IMR-90 (cell line): ENCODE results near the gene MROH2A. TPM values are rescaled to one million over a fixed set of nuclear protein-coding genes. Genes with fewer than 3 reads are reported as not detected.

Experiments used
- ATAC-seq: fragments of 200-7000 bp; cut with Tn5 transposase; 2 replicates; pipeline ENCODE4 v1.9.1; 2020; ENCODE audit warnings: low read depth, mild to moderate bottlenecking, moderate library complexity
- BruUV-seq: library from RNA; stranded (reverse); fragments of 400-500 nt; replicated peaks from 2 replicates; lab custom pipeline; 2021; lab: Mats Ljungman, UMichigan
- CTCF ChIA-PET: fragments of 300-600 bp; formaldehyde crosslinking; extraction: SDS; loops from one replicate; lab custom pipeline; 2021; ENCODE audit warnings: antibody characterized with exemption; lab: Yijun Ruan, JAX
- POLR2A ChIA-PET: fragments of 300-600 bp; sonication (Branson Sonifier 250); formaldehyde crosslinking; loops from one replicate; lab custom pipeline; 2022; ENCODE audit warnings: antibody characterized with exemption; ENCODE audit not compliant: unreplicated experiment; lab: Charles Lee
- DNase-seq: peaks from one replicate; pipeline ENCODE4 v3.0.0; 2013
- H2AFZ ChIP-seq: replicated peaks from 2 replicates; pipeline ENCODE3; 2013; ENCODE audit warnings: low read length, mild to moderate bottlenecking; ENCODE audit not compliant: poor library complexity
- H2AK5ac ChIP-seq: 2 replicates; pipeline ENCODE4 v1.6.1; 2013; ENCODE audit warnings: low read depth, low read length, inconsistent platforms
- H2AK9ac ChIP-seq: replicated peaks from 2 replicates; pipeline ENCODE3; 2013; ENCODE audit warnings: mild to moderate bottlenecking, low read depth, low read length, moderate library complexity; ENCODE audit not compliant: poor library complexity
- H2BK120ac ChIP-seq: 2 replicates; pipeline ENCODE4 v1.6.1; 2013; ENCODE audit warnings: low read depth, low read length, inconsistent platforms
- H2BK15ac ChIP-seq: 3 replicates; pipeline ENCODE4 v1.6.1; 2013; ENCODE audit warnings: low read depth, low read length, inconsistent platforms
- H2BK20ac ChIP-seq: 2 replicates; pipeline ENCODE4 v1.6.1; 2013; ENCODE audit warnings: low read depth, mild to moderate bottlenecking, inconsistent platforms, low read length, moderate library complexity
- H2BK5ac ChIP-seq: 2 replicates; pipeline ENCODE4 v1.6.1; 2013; ENCODE audit warnings: mild to moderate bottlenecking, low read depth, low read length, inconsistent platforms; ENCODE audit not compliant: poor library complexity, severe bottlenecking
- H3K14ac ChIP-seq: replicated peaks from 2 replicates; pipeline ENCODE4 v1.6.1; 2013; ENCODE audit warnings: low read depth, low read length, inconsistent platforms
- H3K18ac ChIP-seq: 2 replicates; pipeline ENCODE4 v1.6.1; 2013; ENCODE audit warnings: low read depth, low read length, control low read depth
- H3K23ac ChIP-seq: 2 replicates; pipeline ENCODE4 v1.6.1; 2013; ENCODE audit warnings: low read depth, low read length, inconsistent platforms
- H3K27ac ChIP-seq: 2 replicates; pipeline ENCODE4 v1.5.1; 2013; ENCODE audit warnings: mild to moderate bottlenecking, control low read depth, low read length; ENCODE audit not compliant: insufficient read depth
- H3K27me3 ChIP-seq: 2 replicates; pipeline ENCODE4 v1.6.1; 2013; ENCODE audit warnings: low read length; ENCODE audit not compliant: control insufficient read depth, insufficient read depth
- H3K36me3 ChIP-seq: 2 replicates; pipeline ENCODE4 v1.6.1; 2013; ENCODE audit warnings: low read length, mixed read lengths; ENCODE audit not compliant: control insufficient read depth, insufficient read depth
- H3K4ac ChIP-seq: 2 replicates; pipeline ENCODE4 v1.6.1; 2013; ENCODE audit warnings: low read depth, low read length, inconsistent platforms
- H3K4me1 ChIP-seq: 2 replicates; pipeline ENCODE4 v1.6.1; 2013; ENCODE audit warnings: low read length, mixed read lengths; ENCODE audit not compliant: control insufficient read depth, insufficient read depth
- H3K4me2 ChIP-seq: 2 replicates; pipeline ENCODE4 v1.6.1; 2013; ENCODE audit warnings: low read depth, mild to moderate bottlenecking, control low read depth, low read length, moderate library complexity
- H3K4me3 ChIP-seq: 2 replicates; pipeline ENCODE4 v1.5.1; 2013; ENCODE audit warnings: low read depth, mild to moderate bottlenecking, control low read depth, low read length, moderate library complexity; ENCODE audit not compliant: insufficient read depth
- H3K56ac ChIP-seq: 2 replicates; pipeline ENCODE4 v1.6.1; 2013; ENCODE audit warnings: low read length, inconsistent platforms; ENCODE audit not compliant: insufficient read depth; ENCODE audit errors: extremely low read depth
- H3K79me1 ChIP-seq, 2 experiments: 2 replicates each; pipeline ENCODE4 v1.6.1; 2013; ENCODE audit warnings: low read length in 2 of 2, inconsistent platforms in 1 of 2, low read depth in 1 of 2
- H3K9ac ChIP-seq: 2 replicates; pipeline ENCODE4 v1.6.1; 2013; ENCODE audit warnings: low read depth, low read length, control low read depth
- H3K9me1 ChIP-seq: 2 replicates; pipeline ENCODE4 v1.6.1; 2013; ENCODE audit warnings: low read length, inconsistent platforms; ENCODE audit not compliant: insufficient read depth
- H3K9me3 ChIP-seq: 2 replicates; pipeline ENCODE4 v1.6.1; 2013; ENCODE audit warnings: low read length; ENCODE audit not compliant: control insufficient read depth, insufficient read depth
- H4K20me1 ChIP-seq: 2 replicates; pipeline ENCODE4 v1.6.1; 2013; ENCODE audit warnings: low read length, inconsistent platforms; ENCODE audit not compliant: insufficient read depth
- H4K5ac ChIP-seq: 2 replicates; pipeline ENCODE4 v1.6.1; 2013; ENCODE audit warnings: mild to moderate bottlenecking, low read depth, low read length, control low read depth
- H4K8ac ChIP-seq, 2 experiments: 2 replicates each; pipeline ENCODE4 v1.6.1; 2013; ENCODE audit warnings: low read depth in 2 of 2, low read length in 2 of 2, control low read depth in 1 of 2, inconsistent platforms in 1 of 2
- H4K91ac ChIP-seq: 2 replicates; pipeline ENCODE4 v1.6.1; 2013; ENCODE audit warnings: low read depth, low read length, inconsistent platforms; ENCODE audit not compliant: insufficient read depth
- BHLHE40 ChIP-seq: fragments of 150-350 bp; IDR thresholded peaks from 2 replicates; pipeline ENCODE4 v1.6.1; 2016; ENCODE audit warnings: mild to moderate bottlenecking, low read depth, low read length
- CEBPB ChIP-seq: IDR thresholded peaks from 2 replicates; pipeline ENCODE4 v1.6.1; 2012; ENCODE audit warnings: low read depth, low read length, improper control_type of control experiment
- CHD1 ChIP-seq: IDR thresholded peaks from 2 replicates; pipeline ENCODE4 v1.6.1; 2012; ENCODE audit warnings: low read depth, low read length, improper control_type of control experiment
- CTCF ChIP-seq: conservative IDR thresholded peaks from 2 replicates; pipeline ENCODE4 v1.5.1; 2012; ENCODE audit warnings: mild to moderate bottlenecking, low read depth, low read length, improper control_type of control experiment
- ELK1 ChIP-seq: fragments of 150-350 bp; IDR thresholded peaks from 2 replicates; pipeline ENCODE4 v1.6.1; 2016; ENCODE audit warnings: low read depth, mild to moderate bottlenecking, low read length, moderate library complexity, borderline replicate concordance
- MAFK ChIP-seq: IDR thresholded peaks from 2 replicates; pipeline ENCODE4 v1.6.1; 2012; ENCODE audit warnings: low read depth, low read length, improper control_type of control experiment
- MAZ ChIP-seq: IDR thresholded peaks from 2 replicates; pipeline ENCODE4 v1.6.1; 2012; ENCODE audit warnings: low read depth, mild to moderate bottlenecking, low read length, improper control_type of control experiment, moderate library complexity, borderline replicate concordance
- MXI1 ChIP-seq: IDR thresholded peaks from 2 replicates; pipeline ENCODE4 v1.6.1; 2012; ENCODE audit warnings: low read depth, mild to moderate bottlenecking, low read length, moderate library complexity, borderline replicate concordance
- NFE2L2 ChIP-seq: fragments of 150-350 bp; IDR thresholded peaks from 2 replicates; pipeline ENCODE4 v1.6.1; 2016; ENCODE audit warnings: low read depth, mild to moderate bottlenecking, low read length
- POLR2A ChIP-seq: IDR thresholded peaks from 2 replicates; pipeline ENCODE4 v1.6.1; 2012; ENCODE audit warnings: mild to moderate bottlenecking, low read depth, low read length
- RAD21 ChIP-seq: IDR thresholded peaks from 2 replicates; pipeline ENCODE4 v1.6.1; 2012; ENCODE audit warnings: low read length, improper control_type of control experiment
- RCOR1 ChIP-seq: IDR thresholded peaks from 2 replicates; pipeline ENCODE4 v1.6.1; 2012; ENCODE audit warnings: mild to moderate bottlenecking, low read length, improper control_type of control experiment; ENCODE audit not compliant: insufficient replicate concordance
- RFX5 ChIP-seq: IDR thresholded peaks from 2 replicates; pipeline ENCODE4 v1.8.0; 2012; ENCODE audit warnings: low read depth, mild to moderate bottlenecking, low read length, moderate library complexity
- SMC3 ChIP-seq: fragments of 150-350 bp; IDR thresholded peaks from 2 replicates; pipeline ENCODE4 v1.6.1; 2016; ENCODE audit warnings: low read depth, mild to moderate bottlenecking, antibody characterized with exemption, low read length, moderate library complexity
- USF2 ChIP-seq: fragments of 150-350 bp; IDR thresholded peaks from 2 replicates; pipeline ENCODE4 v1.6.1; 2017; ENCODE audit warnings: mild to moderate bottlenecking, antibody characterized with exemption, low read length, low read depth
- WGBS, 2 experiments: methylation state at CpG; one replicate each; pipeline versions ENCODE4 v1.1.5 to v1.1.7; 2013; ENCODE audit warnings: missing lambda C conversion rate in 2 of 2; ENCODE audit not compliant: insufficient read length in 1 of 2; ENCODE audit errors: extremely low coverage in 2 of 2; 5-methylcytosine and 5-hydroxymethylcytosine counted together
- dilution Hi-C: fragments of 300-500 bp; cut with HindIII; formaldehyde crosslinking; loops from one replicate; pipeline ENCODE4 v1.14.3; 2018; ENCODE audit warnings: low sequenced_read_pairs; ENCODE audit not compliant: unreplicated experiment
- in situ Hi-C: fragments of 300-500 bp; cut with MboI; formaldehyde crosslinking; loops from 3 replicates; pipeline ENCODE4 v1.14.3; 2019; ENCODE audit warnings: low sequenced_read_pairs, inconsistent platforms, mixed read lengths
- intact Hi-C: fragments of 100-400 bp; cut with micrococcal nuclease; formaldehyde crosslinking; loops from 2 replicates; pipeline ENCODE4 v1.10.0; 2022
- polyA plus RNA-seq, 3 experiments: library from polyadenylated mRNA; depleted of rRNA; stranded (reverse); fragments of >200 nt; gene quantifications; 2 replicates each; pipeline ENCODE4 v1.2.3, GENCODE V29; 2012; ENCODE audit warnings: low replicate concordance in 1 of 3
- total RNA-seq: library from RNA; depleted of rRNA; stranded (reverse); fragments of >200 nt; gene quantifications from 2 replicates; pipeline ENCODE4 v1.2.3, GENCODE V29; 2012

Gene MROH2A
- total and polyA plus RNA-seq, 2 of the 4 experiments (the other 2 are of a cell fraction): not detected

GRCh38 chr2:233820774-233821105 is 42.6 kb downstream of the MROH2A start:
- in situ Hi-C loops (no loop called here), dilution Hi-C loops (no loop called here), intact Hi-C loops (no loop called here)
- BruUV-seq: no TSS peak
- Histone ChIP-seq H2BK120ac (no peak overlapping the region), H2BK5ac (no peak overlapping the region), H3K4me2 (no peak overlapping the region), H3K9ac (no peak overlapping the region), H3K4me1 (no peaks in the 10 kb centered on the region), H3K56ac (no peak overlapping the region), H3K9me3 (no peaks in the 10 kb centered on the region), H2AK5ac (no peak overlapping the region), H4K20me1 (no peaks in the 10 kb centered on the region), H4K5ac (no peak overlapping the region), H3K27me3 (peaks cover 10% of the 10 kb centered on the region), H3K14ac (no peak overlapping the region), H3K36me3 (no peaks in the 10 kb centered on the region), H3K9me1 (no peaks in the 10 kb centered on the region), H3K18ac (no peak overlapping the region), H3K4me3 (no peak overlapping the region), H4K91ac (no peak overlapping the region), H2BK20ac (no peak overlapping the region), H2AFZ (no peak overlapping the region), H3K27ac (no peak overlapping the region), H2BK15ac (no peak overlapping the region), H3K4ac (no peak overlapping the region), H3K79me1 (no peaks in the 10 kb centered on the region), H4K8ac (no peak overlapping the region), H2AK9ac (no peak overlapping the region), H3K23ac (no peak overlapping the region)
- DNase-seq (no peak), ATAC-seq (no peak)
- WGBS, 2 experiments: 83% methylated on average over 2 of the region's 6 CpGs; no CpG with 5 or more reads in 1 of the 2 experiments
- POLR2A ChIA-PET: no interaction called here
- TF ChIP-seq CEBPB: no peak
- no peak for TF ChIP-seq RCOR1
- TF ChIP-seq BHLHE40: no peak
- no peak for TF ChIP-seq ELK1
- TF ChIP-seq NFE2L2: no peak
- TF ChIP-seq RAD21: no peak
- TF ChIP-seq SMC3: no peak
- no peak for TF ChIP-seq MXI1
- no peak for TF ChIP-seq USF2
- TF ChIP-seq RFX5: no peak
- TF ChIP-seq MAFK: no peak
- no peak for TF ChIP-seq CTCF
- no peak for TF ChIP-seq MAZ
- TF ChIP-seq POLR2A: no peak
- no peak for TF ChIP-seq CHD1
- CTCF ChIA-PET: no interaction called here
